Measurements from ENCODE around the gene SNX8.
"Not testable (repeated sequence)": the region's sequence is repeated elsewhere in the genome, so short reads cannot be mapped to it uniquely, and the experiment has no call there.

DNA sequence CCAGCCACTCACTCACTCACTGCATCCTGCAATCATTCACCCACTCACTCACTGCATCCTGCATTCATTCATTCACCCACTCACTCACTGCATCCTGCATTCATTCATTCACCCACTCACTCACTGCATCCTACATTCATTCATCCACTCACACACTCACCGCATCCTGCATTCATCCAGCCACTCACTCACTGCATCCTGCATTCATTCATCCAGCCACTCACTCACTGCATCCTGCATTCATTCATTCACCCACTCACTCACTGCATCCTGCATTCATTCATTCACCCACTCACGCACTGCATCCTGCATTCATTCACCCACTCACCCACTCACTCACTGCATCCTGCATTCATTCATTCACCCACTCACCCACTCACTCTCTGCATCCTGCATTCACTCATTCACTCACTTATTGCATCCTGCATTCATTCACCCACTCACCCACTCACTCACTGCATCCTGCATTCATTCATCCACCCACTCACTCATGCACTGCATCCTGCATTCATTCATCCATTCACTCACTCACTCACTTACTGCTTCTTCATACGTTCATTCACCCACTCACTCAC lies 802 bp upstream of the SNX8 start:
- TF ChIP-seq, protein P1, sequence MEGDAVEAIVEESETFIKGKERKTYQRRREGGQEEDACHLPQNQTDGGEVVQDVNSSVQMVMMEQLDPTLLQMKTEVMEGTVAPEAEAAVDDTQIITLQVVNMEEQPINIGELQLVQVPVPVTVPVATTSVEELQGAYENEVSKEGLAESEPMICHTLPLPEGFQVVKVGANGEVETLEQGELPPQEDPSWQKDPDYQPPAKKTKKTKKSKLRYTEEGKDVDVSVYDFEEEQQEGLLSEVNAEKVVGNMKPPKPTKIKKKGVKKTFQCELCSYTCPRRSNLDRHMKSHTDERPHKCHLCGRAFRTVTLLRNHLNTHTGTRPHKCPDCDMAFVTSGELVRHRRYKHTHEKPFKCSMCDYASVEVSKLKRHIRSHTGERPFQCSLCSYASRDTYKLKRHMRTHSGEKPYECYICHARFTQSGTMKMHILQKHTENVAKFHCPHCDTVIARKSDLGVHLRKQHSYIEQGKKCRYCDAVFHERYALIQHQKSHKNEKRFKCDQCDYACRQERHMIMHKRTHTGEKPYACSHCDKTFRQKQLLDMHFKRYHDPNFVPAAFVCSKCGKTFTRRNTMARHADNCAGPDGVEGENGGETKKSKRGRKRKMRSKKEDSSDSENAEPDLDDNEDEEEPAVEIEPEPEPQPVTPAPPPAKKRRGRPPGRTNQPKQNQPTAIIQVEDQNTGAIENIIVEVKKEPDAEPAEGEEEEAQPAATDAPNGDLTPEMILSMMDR (conservative IDR thresholded peaks at IDR 0.05; ENCODE audit: low read length) = not testable (repeated sequence)
- not testable (repeated sequence) for TF ChIP-seq EZH2phosphoT487 (IDR thresholded peaks at IDR 0.05; ENCODE audit: borderline replicate concordance, low read depth, low read length)

Data from OCI-LY7 (cell line).